Heart left ventricle (tissue), 13 donors: ENCODE measurements around the gene PACRG.

ENCODE experiments used
- CTCF ChIP-seq, 12 donors: fragments of 200-600 bp; sonication (generic) in 4 of 12; IDR thresholded peaks; one replicate each; pipeline versions ENCODE4 v1.5.0 to v1.8.0; 2018 to 2022; ENCODE audit warnings: antibody characterized with exemption in 12 of 12, mild to moderate bottlenecking in 5 of 12
- POLR2A ChIP-seq, 2 donors: fragments of 450-650 bp; IDR thresholded peaks; one replicate each; pipeline ENCODE4 v1.6.1; 2017; ENCODE audit warnings: antibody characterized with exemption in 2 of 2, mild to moderate bottlenecking in 2 of 2, moderate library complexity in 2 of 2
- donor health status: ischemic (EF 13 %, LVEDD 7.1; RV severe dilation, severe dysfunction).
- donor health status: DM: no; HTN: yes; CAD: no.
- donor health status: DM: no; HTN: no; CAD: no.
- donor health status: ischemic (EF 25% LVEDD 6.9; RV normal size, moderate dysfunction).
- donor health status: ischemic (EF 25% LVEDD 5.7; RV mildly dilated, moderate dysfunction).
- donor health status: ischemic (EF 35%, LVEDD 5.7; RV mildly dilated, moderate dysfunction).
- donor health status: nonischemic (EF 11% LVEDD 7.7; RV severe dilation, severe dysfunction).
- donor health status: DM: yes; HTN: yes; CAD: no.
- donor health status: PGD.
- donor health status: ischemic (EF 29% LVEDD 5.4; RV normal size, mild dysfunction).
- donor health status: nonischemic (EF 23%, LVEDD 6.1; RV moderate dilation, normal function).

DNA sequence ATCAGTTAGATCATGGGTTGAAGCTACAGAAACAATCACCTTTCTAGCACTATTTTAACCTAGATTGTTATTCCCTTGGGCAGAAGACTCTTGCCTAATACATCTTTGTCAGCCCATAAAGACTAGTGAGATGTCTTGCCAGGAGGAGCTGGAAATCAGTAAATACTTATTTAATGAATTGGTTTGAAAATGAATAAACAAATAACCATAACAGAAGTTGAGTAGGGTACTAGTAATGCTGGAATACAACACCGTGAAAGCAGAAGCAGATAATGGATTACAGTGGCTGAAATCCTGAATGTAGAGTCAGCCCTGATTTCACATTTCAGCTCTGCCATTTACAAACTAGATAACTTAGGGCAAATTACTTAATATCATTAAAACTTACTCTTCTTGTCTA lies 236.1 kb downstream of the PACRG start:
- no peak for TF ChIP-seq POLR2A (IDR thresholded peaks at IDR 0.05)
- TF ChIP-seq CTCF (IDR thresholded peaks at IDR 0.05) = no peak
